PC-3 (cell line): Measurements from ENCODE around the gene FGF16.

Experiments
- EZH2 ChIP-seq: fragments of 300-600 bp; sonication (generic); IDR thresholded peaks from one replicate; pipeline ENCODE4 v1.6.1; 2017; ENCODE audit warnings: antibody characterized with exemption, mild to moderate bottlenecking, low read length; ENCODE audit not compliant: unreplicated experiment
- EZH2phosphoT487 ChIP-seq: fragments of 300-600 bp; sonication (generic); IDR thresholded peaks from 2 replicates; pipeline ENCODE4 v1.6.1; 2018; ENCODE audit warnings: mild to moderate bottlenecking, antibody characterized with exemption, low read length, borderline replicate concordance
- TF ChIP-seq, protein P1 (sequence below): fragments of 300-600 bp; sonication (generic); conservative IDR thresholded peaks from 2 replicates; pipeline ENCODE4 v1.5.1; 2017; ENCODE audit warnings: antibody characterized with exemption, low read depth, mild to moderate bottlenecking, low read length

DNA sequence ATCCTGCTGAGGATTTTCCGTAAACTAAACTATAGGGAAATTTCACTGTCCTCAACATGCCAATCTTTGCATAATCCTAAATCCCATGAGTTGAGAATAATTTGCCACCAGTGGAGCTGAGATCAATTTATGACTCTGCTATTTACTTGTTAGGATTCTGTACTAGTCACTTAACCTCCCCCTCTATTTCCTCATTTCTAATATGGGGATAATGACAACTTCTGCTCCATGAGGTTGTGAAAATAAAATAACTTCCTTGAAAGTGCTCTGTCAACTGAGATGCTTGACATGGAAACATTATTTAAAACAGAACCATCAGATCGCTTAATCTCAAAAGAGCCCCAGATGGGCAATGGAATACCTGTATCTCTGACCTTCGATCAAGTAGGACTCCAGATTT, 2.6 kb upstream of the FGF16 start:
- TF ChIP-seq, protein P1, sequence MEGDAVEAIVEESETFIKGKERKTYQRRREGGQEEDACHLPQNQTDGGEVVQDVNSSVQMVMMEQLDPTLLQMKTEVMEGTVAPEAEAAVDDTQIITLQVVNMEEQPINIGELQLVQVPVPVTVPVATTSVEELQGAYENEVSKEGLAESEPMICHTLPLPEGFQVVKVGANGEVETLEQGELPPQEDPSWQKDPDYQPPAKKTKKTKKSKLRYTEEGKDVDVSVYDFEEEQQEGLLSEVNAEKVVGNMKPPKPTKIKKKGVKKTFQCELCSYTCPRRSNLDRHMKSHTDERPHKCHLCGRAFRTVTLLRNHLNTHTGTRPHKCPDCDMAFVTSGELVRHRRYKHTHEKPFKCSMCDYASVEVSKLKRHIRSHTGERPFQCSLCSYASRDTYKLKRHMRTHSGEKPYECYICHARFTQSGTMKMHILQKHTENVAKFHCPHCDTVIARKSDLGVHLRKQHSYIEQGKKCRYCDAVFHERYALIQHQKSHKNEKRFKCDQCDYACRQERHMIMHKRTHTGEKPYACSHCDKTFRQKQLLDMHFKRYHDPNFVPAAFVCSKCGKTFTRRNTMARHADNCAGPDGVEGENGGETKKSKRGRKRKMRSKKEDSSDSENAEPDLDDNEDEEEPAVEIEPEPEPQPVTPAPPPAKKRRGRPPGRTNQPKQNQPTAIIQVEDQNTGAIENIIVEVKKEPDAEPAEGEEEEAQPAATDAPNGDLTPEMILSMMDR: no peak
- TF ChIP-seq EZH2 (no peak), EZH2phosphoT487 (no peak)
